ENCODE results near the gene PCYT1A.
"Not testable (repeated sequence)": the region's sequence is repeated elsewhere in the genome, so short reads cannot be mapped to it uniquely, and the experiment has no call there.

The PCYT1A gene

DNA sequence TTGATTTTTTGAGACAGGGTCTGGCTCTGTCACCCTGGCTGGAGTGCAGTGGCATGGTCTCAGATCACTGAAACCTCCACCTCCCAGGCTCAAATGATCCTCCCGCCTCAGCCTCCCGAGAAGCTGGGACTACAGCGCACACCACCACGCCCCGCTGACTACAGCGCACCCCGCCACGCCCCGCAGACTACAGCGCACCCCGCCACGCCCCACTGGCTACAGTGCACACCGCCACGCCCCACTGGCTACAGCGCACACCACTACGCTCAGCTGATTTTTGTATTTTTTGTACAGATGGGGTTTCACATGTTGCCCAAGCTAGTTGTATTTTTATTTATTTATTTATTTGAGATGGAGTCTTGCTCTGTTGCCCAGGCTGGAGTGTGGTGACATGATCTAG, 35.6 kb downstream of the PCYT1A start:
- H3K4me3 ChIP-seq (ENCODE audit: low read length): no peak overlapping the region
- TF ChIP-seq, protein P1, sequence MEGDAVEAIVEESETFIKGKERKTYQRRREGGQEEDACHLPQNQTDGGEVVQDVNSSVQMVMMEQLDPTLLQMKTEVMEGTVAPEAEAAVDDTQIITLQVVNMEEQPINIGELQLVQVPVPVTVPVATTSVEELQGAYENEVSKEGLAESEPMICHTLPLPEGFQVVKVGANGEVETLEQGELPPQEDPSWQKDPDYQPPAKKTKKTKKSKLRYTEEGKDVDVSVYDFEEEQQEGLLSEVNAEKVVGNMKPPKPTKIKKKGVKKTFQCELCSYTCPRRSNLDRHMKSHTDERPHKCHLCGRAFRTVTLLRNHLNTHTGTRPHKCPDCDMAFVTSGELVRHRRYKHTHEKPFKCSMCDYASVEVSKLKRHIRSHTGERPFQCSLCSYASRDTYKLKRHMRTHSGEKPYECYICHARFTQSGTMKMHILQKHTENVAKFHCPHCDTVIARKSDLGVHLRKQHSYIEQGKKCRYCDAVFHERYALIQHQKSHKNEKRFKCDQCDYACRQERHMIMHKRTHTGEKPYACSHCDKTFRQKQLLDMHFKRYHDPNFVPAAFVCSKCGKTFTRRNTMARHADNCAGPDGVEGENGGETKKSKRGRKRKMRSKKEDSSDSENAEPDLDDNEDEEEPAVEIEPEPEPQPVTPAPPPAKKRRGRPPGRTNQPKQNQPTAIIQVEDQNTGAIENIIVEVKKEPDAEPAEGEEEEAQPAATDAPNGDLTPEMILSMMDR (IDR thresholded peaks at IDR 0.05; ENCODE audit: insufficient read depth, low read depth, low read length, missing control alignments): no peak
- no peak for DNase-seq (ENCODE audit: low read depth)

- DNase-seq (ENCODE audit: low read depth): peak; percentile 85
- H3K4me3 ChIP-seq (ENCODE audit: low read length): no peak overlapping the region
- TF ChIP-seq, protein P1 (IDR thresholded peaks at IDR 0.05; ENCODE audit: insufficient read depth, low read depth, low read length, missing control alignments): no peak
Measured at GRCh38 chr3:196246612-196247308, 40.8 kb downstream of the PCYT1A start.

- not testable (repeated sequence) for H3K4me3 ChIP-seq (ENCODE audit: low read length); DNase-seq (ENCODE audit: low read depth)
Measured at GRCh38 chr3:196244166-196244565, 43.4 kb downstream of the PCYT1A start.

- TF ChIP-seq, protein P1 (IDR thresholded peaks at IDR 0.05; ENCODE audit: insufficient read depth, low read depth, low read length, missing control alignments): no peak
- H3K4me3 ChIP-seq (ENCODE audit: low read length): no peak overlapping the region
- DNase-seq (ENCODE audit: low read depth): no peak
Measured at GRCh38 chr3:196241704-196242103, 45.8 kb downstream of the PCYT1A start.

- no peak for DNase-seq (ENCODE audit: low read depth)
- H3K4me3 ChIP-seq (ENCODE audit: low read length): no peak overlapping the region
- TF ChIP-seq, protein P1 (IDR thresholded peaks at IDR 0.05; ENCODE audit: insufficient read depth, low read depth, low read length, missing control alignments): no peak
Measured at GRCh38 chr3:196240424-196240823, 47.1 kb downstream of the PCYT1A start.

DNA sequence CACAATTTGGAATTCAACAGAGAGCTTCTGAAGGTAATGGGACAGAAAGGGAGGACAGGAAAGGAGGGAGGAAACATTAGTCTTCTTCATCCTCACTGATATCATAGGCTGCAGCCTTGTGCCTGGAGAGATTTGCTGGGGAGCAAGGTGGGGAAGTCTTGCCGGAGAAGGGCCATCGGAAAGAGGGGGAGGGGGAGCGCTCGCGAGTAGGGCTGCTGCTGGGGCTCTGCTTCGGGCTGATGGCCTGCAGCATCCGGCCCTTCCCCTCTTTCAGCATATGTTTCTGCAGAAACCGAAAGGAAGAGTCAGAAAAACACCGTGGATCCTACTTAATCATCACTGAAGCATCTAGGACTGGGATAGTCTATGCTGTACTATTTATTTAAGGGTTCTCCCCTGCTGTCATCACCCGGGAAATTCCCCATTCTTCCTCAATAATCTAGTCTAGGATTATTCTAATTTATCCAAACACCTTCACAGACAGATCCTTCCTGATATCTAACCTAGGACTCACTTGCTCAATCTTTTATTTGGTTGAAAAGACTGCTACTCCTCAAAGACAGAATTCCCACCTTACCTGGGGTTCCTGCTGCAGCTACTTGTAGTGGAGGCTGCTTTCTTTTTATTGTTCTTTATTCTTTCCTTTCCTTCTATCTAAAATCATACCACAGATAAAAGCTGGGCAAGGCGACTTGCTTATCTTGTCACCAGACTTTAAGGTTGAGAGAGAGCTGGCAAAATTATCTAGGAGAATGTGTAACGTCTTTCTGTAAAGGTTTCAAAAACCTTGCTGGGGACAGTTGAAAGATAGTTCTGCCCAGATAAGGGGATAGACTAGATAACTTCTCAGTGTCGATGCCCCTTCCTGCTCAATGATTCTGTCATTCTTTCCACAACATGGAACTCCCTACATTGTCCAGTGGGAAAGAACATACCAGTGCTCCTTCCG, 48.6 kb downstream of the PCYT1A start:
- TF ChIP-seq, protein P1 (IDR thresholded peaks at IDR 0.05; ENCODE audit: insufficient read depth, low read depth, low read length, missing control alignments): no peak
- no peak overlapping the region for H3K4me3 ChIP-seq (ENCODE audit: low read length)
- DNase-seq (ENCODE audit: low read depth): peak; percentile 47

DNA sequence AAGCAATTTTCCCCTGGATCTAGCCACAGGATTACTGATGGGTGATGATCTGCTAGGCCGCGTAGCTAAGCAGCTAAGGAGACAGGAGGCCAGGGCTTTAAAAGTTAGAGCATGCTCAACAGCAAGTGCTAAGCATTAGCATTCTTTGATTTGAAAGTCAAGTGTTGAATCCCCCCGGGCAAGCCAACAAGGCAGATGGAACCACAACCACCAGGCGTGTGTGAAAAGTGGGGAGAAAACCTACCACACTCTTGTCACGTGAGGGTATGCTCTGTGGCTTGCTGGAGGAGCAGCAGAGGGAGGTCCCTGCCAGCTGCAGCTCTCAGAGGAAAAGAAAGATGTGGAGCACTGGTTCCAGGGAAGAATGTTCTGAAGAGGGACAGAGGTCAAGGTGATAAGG, 50.3 kb downstream of the PCYT1A start:
- no peak overlapping the region for H3K4me3 ChIP-seq (ENCODE audit: low read length)
- TF ChIP-seq, protein P1 (IDR thresholded peaks at IDR 0.05; ENCODE audit: insufficient read depth, low read depth, low read length, missing control alignments): no peak
- no peak for DNase-seq (ENCODE audit: low read depth)

Data from epithelial cell of esophagus (primary cell).